GM04504 (cell line): ENCODE measurements around the gene HDAC9.
A peak's percentile ranks its signal among the peaks of the same experiment; 100 is the strongest.

Experiments
- DNase-seq: peaks from one replicate; pipeline ENCODE4 v3.0.0-alpha.2; 2012; ENCODE audit warnings: low read depth

Gene HDAC9

GRCh38 chr7:18526368-18526878 is 30.9 kb downstream of the HDAC9 start:
- no peak for DNase-seq

- no peak for DNase-seq
Observed at GRCh38 chr7:18529239-18529638, 33.7 kb downstream of the HDAC9 start.

- no peak for DNase-seq
Observed at GRCh38 chr7:18530224-18531179, 35.0 kb downstream of the HDAC9 start.

GRCh38 chr7:18531539-18531938 is 36.0 kb downstream of the HDAC9 start:
- DNase-seq: no peak

GRCh38 chr7:18532813-18533212 is 37.3 kb downstream of the HDAC9 start:
- no peak for DNase-seq

- no peak for DNase-seq
Observed at GRCh38 chr7:18534481-18534880, 38.9 kb downstream of the HDAC9 start.

- DNase-seq: no peak
Observed at GRCh38 chr7:18535810-18536415, 40.4 kb downstream of the HDAC9 start.

GRCh38 chr7:18536486-18536885 is 40.9 kb downstream of the HDAC9 start:
- no peak for DNase-seq

- DNase-seq: no peak
Observed at GRCh38 chr7:18538554-18539250, 43.2 kb downstream of the HDAC9 start.

- no peak for DNase-seq
Observed at GRCh38 chr7:18540396-18540795, 44.8 kb downstream of the HDAC9 start.

- peak; percentile 75 for DNase-seq
Observed at GRCh38 chr7:18541181-18541870, 45.8 kb downstream of the HDAC9 start.

GRCh38 chr7:18541871-18542212 is 46.3 kb downstream of the HDAC9 start:
- DNase-seq: no peak

- DNase-seq: no peak
Observed at GRCh38 chr7:18546576-18546975, 51.0 kb downstream of the HDAC9 start.

GRCh38 chr7:18547509-18548187 is 52.1 kb downstream of the HDAC9 start:
- no peak for DNase-seq

GRCh38 chr7:18548534-18548933 is 53.0 kb downstream of the HDAC9 start:
- DNase-seq: no peak

GRCh38 chr7:18550574-18550973 is 55.0 kb downstream of the HDAC9 start:
- DNase-seq: no peak

- DNase-seq: no peak
Observed at GRCh38 chr7:18552316-18552916, 56.9 kb downstream of the HDAC9 start.

GRCh38 chr7:18552943-18553604 is 57.5 kb downstream of the HDAC9 start:
- no peak for DNase-seq

GRCh38 chr7:18553605-18554003 is 58.1 kb downstream of the HDAC9 start:
- DNase-seq: no peak

- no peak for DNase-seq
Observed at GRCh38 chr7:18555120-18555519, 59.6 kb downstream of the HDAC9 start.

GRCh38 chr7:18555968-18556367 is 60.4 kb downstream of the HDAC9 start:
- DNase-seq: no peak
